H1 (cell line): ENCODE measurements around the gene SCO2. TPM values are rescaled to one million over a fixed set of nuclear protein-coding genes. Genes with fewer than 3 reads are reported as not detected.

ENCODE experiments used
- ATF2 ChIP-seq: IDR thresholded peaks from 2 replicates; pipeline ENCODE4 v1.6.1; 2012; ENCODE audit warnings: low read length, inconsistent platforms
- ATF3 ChIP-seq: IDR thresholded peaks from 2 replicates; pipeline ENCODE4 v1.6.1; 2011; ENCODE audit warnings: low read depth, mild to moderate bottlenecking, low read length; ENCODE audit not compliant: insufficient read depth
- CTBP2 ChIP-seq: IDR thresholded peaks from 2 replicates; pipeline ENCODE4 v1.7.0; 2011; ENCODE audit warnings: borderline replicate concordance, mild to moderate bottlenecking, moderate library complexity, mixed read lengths, low read length; ENCODE audit not compliant: insufficient read depth, insufficient read length
- EGR1 ChIP-seq: IDR thresholded peaks from 2 replicates; pipeline ENCODE4 v1.6.1; 2011; ENCODE audit warnings: low read depth, low read length, borderline replicate concordance
- FOSL1 ChIP-seq: IDR thresholded peaks from 2 replicates; pipeline ENCODE4 v1.6.1; 2011; ENCODE audit warnings: mild to moderate bottlenecking, low read depth, low read length, moderate library complexity; ENCODE audit not compliant: insufficient read depth
- GABPA ChIP-seq: IDR thresholded peaks from 2 replicates; pipeline ENCODE4 v1.6.1; 2011; ENCODE audit warnings: mild to moderate bottlenecking, low read length, moderate library complexity, borderline replicate concordance; ENCODE audit not compliant: insufficient read depth
- NRF1 ChIP-seq: IDR thresholded peaks from 2 replicates; pipeline ENCODE4 v1.6.1; 2011; ENCODE audit warnings: mild to moderate bottlenecking, low read depth, low read length, improper control_type of control experiment
- RNF2 ChIP-seq: fragments of 200-900, 300-1000 bp; sonication (generic); IDR thresholded peaks from 2 replicates; pipeline ENCODE4 v1.7.1; 2016; ENCODE audit warnings: borderline replicate concordance, low read depth, mild to moderate bottlenecking, antibody characterized with exemption, low read length; ENCODE audit not compliant: poor library complexity, severe bottlenecking; ENCODE audit errors: missing control alignments
- TAF1 ChIP-seq: IDR thresholded peaks from 2 replicates; pipeline ENCODE4 v1.6.1; 2011; ENCODE audit warnings: mild to moderate bottlenecking, low read depth, low read length
- polyA plus RNA-seq, 7 experiments: library from polyadenylated mRNA; depleted of rRNA in 3 of 7; stranded (reverse) in 5 of 7; unstranded in 2 of 7; fragments of >200 nt in 5 of 7; fragments of 200-250 nt in 2 of 7; gene quantifications; 1 replicate in 5 of 7; 2 replicates in 1 of 7; 4 replicates in 1 of 7; pipeline versions ENCODE4 v1.2.1 to v1.2.3, GENCODE V29; 2011 to 2013; ENCODE audit warnings: missing spikeins in 2 of 7, mixed read lengths in 2 of 7
- total RNA-seq: library from RNA; stranded (reverse); fragmentation: NEBNext Ultra II Directional; extraction: Animal tissue kit (Norgen Biotek cat#: 25700); gene quantifications from 2 replicates; pipeline ENCODE4 v1.2.1, GENCODE V29; 2021

SCO2 gene
- total and polyA plus RNA-seq, 2 of the 8 experiments (the other 6 are each of a cell fraction or from before 2014, with no cell fraction given), result 2.0 TPM; not detected in 1

- TF ChIP-seq NRF1 (no peak), ATF2 (no peak), GABPA (no peak), EGR1 (no peak), RNF2 (no peak), FOSL1 (no peak), CTBP2 (no peak), ATF3 (no peak), TAF1 (no peak)
Measured at GRCh38 chr22:50573491-50574382, 48.3 kb upstream of the SCO2 start (continued).
